ENCODE data around the gene NACC2.
A peak's percentile ranks its signal among the peaks of the same experiment; 100 is the strongest.

Gene NACC2

DNA sequence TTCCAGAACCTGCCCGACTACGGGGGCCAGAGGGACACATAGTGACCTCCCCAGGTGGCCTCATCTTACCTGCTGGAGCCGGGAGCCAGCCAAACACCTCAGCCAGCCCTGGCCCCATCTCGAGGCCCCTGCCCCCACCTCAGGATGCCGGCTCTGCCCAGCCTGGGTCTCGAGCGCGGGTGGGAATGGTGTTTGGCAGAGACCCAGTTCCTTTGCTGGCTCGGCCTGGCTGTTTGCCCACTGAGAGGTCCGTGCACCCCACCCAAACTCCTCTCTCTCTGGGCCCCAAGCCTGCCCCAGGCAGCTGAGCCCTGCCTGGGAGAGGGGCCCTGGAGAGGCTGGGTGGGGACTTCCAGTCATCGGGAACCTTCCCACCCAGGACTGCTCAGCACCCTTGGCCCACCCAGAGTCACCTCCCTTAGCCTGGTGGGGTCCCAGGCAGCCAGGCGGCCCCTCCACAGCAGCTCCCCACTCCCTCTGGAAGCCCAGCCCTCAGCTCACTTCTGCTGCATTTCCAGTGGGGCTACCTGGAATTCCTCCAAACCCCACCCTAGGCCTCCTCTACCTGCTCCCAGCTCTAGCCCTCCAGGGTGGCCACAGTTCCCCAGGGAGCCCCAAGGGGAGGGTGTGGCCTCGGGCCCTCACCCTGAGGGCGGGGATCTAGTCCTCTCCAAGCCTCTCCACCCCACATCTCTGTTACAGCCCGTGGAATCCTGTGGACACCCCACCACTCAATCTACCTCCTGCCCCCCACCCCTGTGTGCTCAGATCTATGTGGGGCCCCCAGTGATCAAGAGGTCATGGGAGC is 91.5 kb downstream of the NACC2 start:
- TF ChIP-seq CTCF (IDR thresholded peaks at IDR 0.05; ENCODE audit: low read depth, low read length) = no peak
- no peak overlapping the region for H3K4me3 ChIP-seq (replicated peaks in 1 of 2; ENCODE audit: low read depth in 2 of 2, low read length in 2 of 2)
- peak in 1 of 2 donors; percentile 47 for DNase-seq (ENCODE audit: low read depth in 2 of 2)

DNA sequence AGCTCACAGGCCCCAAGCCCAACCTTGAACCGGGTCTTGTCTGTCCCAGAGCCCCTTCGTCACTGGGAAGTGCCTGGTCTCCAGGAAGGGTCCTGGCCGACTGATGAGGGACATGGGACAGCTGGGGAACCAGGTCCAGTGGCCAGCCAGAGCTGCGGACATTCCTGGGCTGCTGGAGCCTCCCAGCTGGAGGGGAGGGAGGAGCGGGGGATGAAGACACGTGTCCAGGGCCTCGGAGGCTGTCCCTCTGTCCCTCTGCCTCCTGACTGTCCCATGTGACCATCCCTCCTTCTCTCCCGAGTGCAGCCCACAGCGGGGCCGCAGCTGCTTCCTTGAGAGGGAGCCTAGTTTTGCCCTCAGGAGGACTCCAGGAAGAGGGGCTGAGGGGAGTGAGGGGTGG is 92.2 kb downstream of the NACC2 start:
- peak in 1 of 2 donors; percentile 43 for DNase-seq (ENCODE audit: low read depth in 2 of 2)
- no peak overlapping the region for H3K4me3 ChIP-seq (replicated peaks in 1 of 2; ENCODE audit: low read depth in 2 of 2, low read length in 2 of 2)
- TF ChIP-seq CTCF (IDR thresholded peaks at IDR 0.05; ENCODE audit: low read depth, low read length) = no peak

DNA sequence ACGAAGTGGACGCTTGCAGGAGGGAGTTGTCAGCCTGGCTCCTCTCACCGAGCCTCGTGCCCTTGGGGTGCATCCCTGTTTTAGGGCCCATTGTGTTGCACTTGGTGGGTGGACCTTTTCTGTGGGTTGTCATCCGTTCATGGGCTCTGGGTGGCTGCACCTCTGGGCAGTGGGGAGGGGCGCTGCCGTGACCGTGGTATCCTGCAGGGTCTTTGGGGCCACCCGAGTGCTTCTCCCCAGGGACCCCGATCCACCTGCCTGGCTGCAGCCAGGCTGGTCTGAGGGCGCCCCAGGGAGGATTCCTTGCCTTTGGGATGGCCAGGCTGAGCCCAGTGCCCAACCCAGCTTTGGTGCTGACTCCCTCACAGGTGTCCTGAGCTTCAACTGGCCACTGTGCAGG is 92.9 kb downstream of the NACC2 start:
- TF ChIP-seq CTCF (IDR thresholded peaks at IDR 0.05; ENCODE audit: low read depth, low read length) = no peak
- DNase-seq (ENCODE audit: low read depth in 2 of 2) = no peak

DNA sequence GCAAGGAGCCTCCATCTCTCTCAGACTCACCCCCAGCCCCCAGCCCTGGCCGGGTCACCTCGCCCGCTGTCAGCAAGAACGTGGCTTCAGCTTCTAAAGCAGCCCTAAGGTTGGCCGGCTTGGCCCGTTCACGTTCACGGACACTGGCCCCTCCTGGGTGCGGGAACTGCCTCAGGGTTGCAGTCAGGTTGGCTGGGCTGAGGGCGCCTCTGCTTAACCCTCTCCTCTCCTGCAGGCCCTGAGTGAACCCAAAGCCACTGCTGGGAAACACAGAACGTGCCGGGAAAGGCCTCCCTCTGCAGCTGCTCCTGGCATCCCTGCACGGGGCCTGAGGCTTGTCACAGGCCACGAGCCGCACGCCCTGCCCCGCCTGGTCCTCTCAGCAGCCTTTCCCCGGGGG is 93.9 kb downstream of the NACC2 start:
- H3K4me3 ChIP-seq (replicated peaks in 1 of 2; ENCODE audit: low read depth in 2 of 2, low read length in 2 of 2) = no peak overlapping the region
- TF ChIP-seq CTCF (IDR thresholded peaks at IDR 0.05; ENCODE audit: low read depth, low read length) = no peak
- DNase-seq (ENCODE audit: low read depth in 2 of 2) = no peak

More for the DNA sequence above, 92.9 kb downstream of the NACC2 start:
- no peak overlapping the region for H3K4me3 ChIP-seq (replicated peaks in 1 of 2; ENCODE audit: low read depth in 2 of 2, low read length in 2 of 2)

GRCh38 chr9:135998410-135999071 is 96.5 kb downstream of the NACC2 start:
- no peak for TF ChIP-seq CTCF (IDR thresholded peaks at IDR 0.05; ENCODE audit: low read depth, low read length)
- DNase-seq (ENCODE audit: low read depth in 2 of 2) = no peak
- H3K4me3 ChIP-seq (replicated peaks in 1 of 2; ENCODE audit: low read depth in 2 of 2, low read length in 2 of 2) = no peak overlapping the region

- no peak for DNase-seq (ENCODE audit: low read depth in 2 of 2)
- TF ChIP-seq CTCF (IDR thresholded peaks at IDR 0.05; ENCODE audit: low read depth, low read length) = no peak
- no peak overlapping the region for H3K4me3 ChIP-seq (replicated peaks in 1 of 2; ENCODE audit: low read depth in 2 of 2, low read length in 2 of 2)
Observed at GRCh38 chr9:135998016-135998380, 97.1 kb downstream of the NACC2 start.

Measured in cardiac fibroblast (primary cell).